ENCODE data around the gene ZBTB39. TPM values are rescaled to one million over a fixed set of nuclear protein-coding genes. Genes with fewer than 3 reads are reported as not detected.

ZBTB39 gene
- total RNA-seq, 3 donors from 2014 or later (not counting 1 experiment from before 2014, with no cell fraction given) = 9.5 to 17.6 (median 12.5) TPM

GRCh38 chr12:56993346-56993745, 13.0 kb downstream of the ZBTB39 start:
- Histone ChIP-seq H3K27me3 (ENCODE audit: control insufficient read depth, insufficient read depth, low read length) (no peaks in the 10 kb centered on the region), H3K27ac (ENCODE audit: low read length) (no peak overlapping the region), H3K9me3 (ENCODE audit: control insufficient read depth, insufficient read depth, low read length) (no peaks in the 10 kb centered on the region), H3K4me3 (ENCODE audit: low read length) (no peak overlapping the region), H3K4me1 (ENCODE audit: control insufficient read depth, insufficient read depth, low read length) (peaks cover 10% of the 10 kb centered on the region), H3K36me3 (ENCODE audit: control insufficient read depth, insufficient read depth, low read length) (peaks cover 2% of the 10 kb centered on the region)
- H3K27ac Mint-ChIP-seq = no peak overlapping the region
- 63% methylated on average over 10 of the region's 10 CpGs for WGBS (ENCODE audit: insufficient coverage)
- no peak overlapping the region for H3K4me3 Mint-ChIP-seq
- intact Hi-C loops (cut with micrococcal nuclease) = no loop called here
- peaks cover 15 to 22% of the 10 kb centered on the region in 2 donors for H3K4me1 Mint-ChIP-seq
- no peak for TF ChIP-seq CTCF (IDR thresholded peaks at IDR 0.05)
- no peak for ATAC-seq
- H3K27me3 Mint-ChIP-seq (ENCODE audit: low read depth in 2 of 2) = peaks cover 3 to 12% of the 10 kb centered on the region in 2 donors
- no peaks in the 10 kb centered on the region for H3K9me3 Mint-ChIP-seq
- H3K36me3 Mint-ChIP-seq = no peaks in the 10 kb centered on the region
- no peak for DNase-seq

GRCh38 chr12:56991319-56992246, 14.8 kb downstream of the ZBTB39 start:
- no peak overlapping the region for H3K27ac ChIP-seq (ENCODE audit: low read length)
- no peaks in the 10 kb centered on the region for H3K27me3 ChIP-seq (ENCODE audit: control insufficient read depth, insufficient read depth, low read length)
- Mint-ChIP-seq H3K4me3 (no peak overlapping the region), H3K36me3 (no peaks in the 10 kb centered on the region), H3K9me3 (no peaks in the 10 kb centered on the region), H3K27me3 (ENCODE audit: low read depth in 2 of 2) (peaks cover 3 to 12% of the 10 kb centered on the region in 2 donors), H3K4me1 (peaks cover 14 to 22% of the 10 kb centered on the region in 2 donors), H3K27ac (peak overlapping the region in 1 of 2 donors; percentile 60)
- no peak overlapping the region for H3K4me3 ChIP-seq (ENCODE audit: low read length)
- 56% methylated on average over 8 of the region's 8 CpGs for WGBS (ENCODE audit: insufficient coverage)
- no peaks in the 10 kb centered on the region for H3K9me3 ChIP-seq (ENCODE audit: control insufficient read depth, insufficient read depth, low read length)
- no peak for DNase-seq
- intact Hi-C loops (cut with micrococcal nuclease) = no loop called here
- ATAC-seq = no peak
- H3K36me3 ChIP-seq (ENCODE audit: control insufficient read depth, insufficient read depth, low read length) = peaks cover 2% of the 10 kb centered on the region
- H3K4me1 ChIP-seq (ENCODE audit: control insufficient read depth, insufficient read depth, low read length) = peaks cover 17% of the 10 kb centered on the region
- TF ChIP-seq CTCF (IDR thresholded peaks at IDR 0.05) = no peak

GRCh38 chr12:56990648-56991318, 15.6 kb downstream of the ZBTB39 start:
- H3K4me3 Mint-ChIP-seq = no peak overlapping the region
- peaks cover 2% of the 10 kb centered on the region for H3K36me3 ChIP-seq (ENCODE audit: control insufficient read depth, insufficient read depth, low read length)
- peaks cover 17% of the 10 kb centered on the region for H3K4me1 ChIP-seq (ENCODE audit: control insufficient read depth, insufficient read depth, low read length)
- WGBS (ENCODE audit: insufficient coverage) = 50% methylated on average over 7 of the region's 7 CpGs
- no peaks in the 10 kb centered on the region for H3K36me3 Mint-ChIP-seq
- intact Hi-C loops (cut with micrococcal nuclease) = no loop called here
- H3K4me1 Mint-ChIP-seq = peaks cover 8 to 17% of the 10 kb centered on the region in 2 donors
- no peaks in the 10 kb centered on the region for H3K9me3 Mint-ChIP-seq
- H3K27ac ChIP-seq (ENCODE audit: low read length) = no peak overlapping the region
- ATAC-seq (no peak), DNase-seq (no peak)
- no peak for TF ChIP-seq CTCF (IDR thresholded peaks at IDR 0.05)
- H3K4me3 ChIP-seq (ENCODE audit: low read length) = no peak overlapping the region
- H3K27me3 ChIP-seq (ENCODE audit: control insufficient read depth, insufficient read depth, low read length) = no peaks in the 10 kb centered on the region
- H3K27ac Mint-ChIP-seq = no peak overlapping the region
- H3K27me3 Mint-ChIP-seq (ENCODE audit: low read depth in 2 of 2) = peaks cover 3 to 12% of the 10 kb centered on the region in 2 donors
- no peaks in the 10 kb centered on the region for H3K9me3 ChIP-seq (ENCODE audit: control insufficient read depth, insufficient read depth, low read length)

Data from natural killer cell (primary cell).